ENCODE measurements around the gene SCGB3A1. TPM values are rescaled to one million over a fixed set of nuclear protein-coding genes. Genes with fewer than 3 reads are reported as not detected.

SCGB3A1 gene
- total RNA-seq, 1 donor from 2014 or later, result not detected

Other genes with a start within 250 kb of the SCGB3A1 start
- 0.37 TPM in 1 of 2 replicates, not detected in the other for gene GFPT2, start 238.2 kb downstream of the SCGB3A1 start, total RNA-seq
- gene CNOT6, start 97.1 kb downstream of the SCGB3A1 start, total RNA-seq, result 43.2 and 48.9 TPM in 2 replicates
- 1.1 and 1.7 TPM in 2 replicates for gene FLT4, start 58.1 kb upstream of the SCGB3A1 start, total RNA-seq
- not detected in 2 replicates for gene OR2Y1, start 148.6 kb upstream of the SCGB3A1 start, total RNA-seq
- 122 TPM in 2 replicates for gene MGAT1, start 211.3 kb upstream of the SCGB3A1 start, total RNA-seq